GM11168 (cell line): ENCODE measurements around the gene ELAVL4.

Source experiments
- in situ Hi-C: fragments of 300-500 bp; cut with MboI; formaldehyde crosslinking; loops from one replicate; pipeline ENCODE4 v1.12.0; 2022; ENCODE audit warnings: low sequenced_read_pairs; ENCODE audit not compliant: unreplicated experiment

Gene ELAVL4

GRCh38 chr1:50236656-50237055 is 127.9 kb downstream of the ELAVL4 start:
- in situ Hi-C loops: no loop called here

- in situ Hi-C loops: no loop called here
Measured at GRCh38 chr1:50237056-50237455, 128.3 kb downstream of the ELAVL4 start.

GRCh38 chr1:50243939-50244338 is 135.2 kb downstream of the ELAVL4 start:
- in situ Hi-C loops: no loop called here

- in situ Hi-C loops: no loop called here
Measured at GRCh38 chr1:50246869-50247268, 138.1 kb downstream of the ELAVL4 start.

GRCh38 chr1:50251702-50252101 is 143.0 kb downstream of the ELAVL4 start:
- in situ Hi-C loops: no loop called here

- in situ Hi-C loops: no loop called here
Measured at GRCh38 chr1:50252196-50252595, 143.5 kb downstream of the ELAVL4 start.
